ENCODE measurements around the gene CEP152.
"Not testable (repeated sequence)": the region's sequence is repeated elsewhere in the genome, so short reads cannot be mapped to it uniquely, and the experiment has no call there.

Gene CEP152

GRCh38 chr15:48811325-48811958, 573 bp upstream of the CEP152 start:
- DNase-seq (ENCODE audit: low read depth), result no peak

- no peak for DNase-seq (ENCODE audit: low read depth)
Observed at GRCh38 chr15:48806151-48806550, 4.7 kb downstream of the CEP152 start.

GRCh38 chr15:48805591-48805990, 5.3 kb downstream of the CEP152 start:
- DNase-seq (ENCODE audit: low read depth), result no peak

- no peak for DNase-seq (ENCODE audit: low read depth)
Observed at GRCh38 chr15:48803877-48804276, 7.0 kb downstream of the CEP152 start.

GRCh38 chr15:48802867-48803266, 8.0 kb downstream of the CEP152 start:
- DNase-seq (ENCODE audit: low read depth), result no peak

GRCh38 chr15:48802257-48802656, 8.6 kb downstream of the CEP152 start:
- DNase-seq (ENCODE audit: low read depth), result no peak

- no peak for DNase-seq (ENCODE audit: low read depth)
Observed at GRCh38 chr15:48800811-48801455, 9.9 kb downstream of the CEP152 start.

GRCh38 chr15:48800245-48800644, 10.6 kb downstream of the CEP152 start:
- DNase-seq (ENCODE audit: low read depth), result no peak

GRCh38 chr15:48798319-48798718, 12.6 kb downstream of the CEP152 start:
- DNase-seq (ENCODE audit: low read depth), result no peak

- DNase-seq (ENCODE audit: low read depth), result no peak
Observed at GRCh38 chr15:48796930-48797329, 13.9 kb downstream of the CEP152 start.

- no peak for DNase-seq (ENCODE audit: low read depth)
Observed at GRCh38 chr15:48796521-48796920, 14.3 kb downstream of the CEP152 start.

- no peak for DNase-seq (ENCODE audit: low read depth)
Observed at GRCh38 chr15:48795901-48796300, 15.0 kb downstream of the CEP152 start.

- DNase-seq (ENCODE audit: low read depth), result no peak
Observed at GRCh38 chr15:48794697-48795134, 16.2 kb downstream of the CEP152 start.

GRCh38 chr15:48792408-48792807, 18.5 kb downstream of the CEP152 start:
- DNase-seq (ENCODE audit: low read depth), result no peak

GRCh38 chr15:48790466-48791115, 20.3 kb downstream of the CEP152 start:
- not testable (repeated sequence) for DNase-seq (ENCODE audit: low read depth)

GRCh38 chr15:48785712-48786111, 25.2 kb downstream of the CEP152 start:
- DNase-seq (ENCODE audit: low read depth), result no peak

GRCh38 chr15:48785195-48785594, 25.7 kb downstream of the CEP152 start:
- DNase-seq (ENCODE audit: low read depth), result no peak

GRCh38 chr15:48784756-48785155, 26.1 kb downstream of the CEP152 start:
- no peak for DNase-seq (ENCODE audit: low read depth)

- no peak for DNase-seq (ENCODE audit: low read depth)
Observed at GRCh38 chr15:48782911-48783310, 28.0 kb downstream of the CEP152 start.

- no peak for DNase-seq (ENCODE audit: low read depth)
Observed at GRCh38 chr15:48781481-48782081, 29.3 kb downstream of the CEP152 start.

GRCh38 chr15:48781017-48781416, 29.9 kb downstream of the CEP152 start:
- DNase-seq (ENCODE audit: low read depth), result no peak

- no peak for DNase-seq (ENCODE audit: low read depth)
Observed at GRCh38 chr15:48778331-48778730, 32.5 kb downstream of the CEP152 start.

All from T follicular helper cell (primary cell).